Activated effector memory CD4-positive, alpha-beta T cell treated with Interleukin-2 at 50 U/mL for 16 hours (primary cell): Measurements from ENCODE around the gene FAM228B.
"Not testable (repeated sequence)": the region's sequence is repeated elsewhere in the genome, so short reads cannot be mapped to it uniquely, and the experiment has no call there.

Experiments
- DNase-seq: peaks from one replicate; pipeline ENCODE4 v3.0.0-alpha.2; 2020

FAM228B gene

GRCh38 chr2:24104110-24104650 is 19.1 kb upstream of the FAM228B start:
- DNase-seq, result no peak

- DNase-seq, result no peak
These were observed 18.4 kb upstream of the FAM228B start for GRCh38 chr2:24104906-24105305.

- no peak for DNase-seq
These were observed 17.5 kb upstream of the FAM228B start for GRCh38 chr2:24105816-24106215.

GRCh38 chr2:24106786-24107185 is 16.5 kb upstream of the FAM228B start:
- DNase-seq, result no peak

- no peak for DNase-seq
These were observed 15.9 kb upstream of the FAM228B start for GRCh38 chr2:24107336-24107735.

GRCh38 chr2:24109431-24109830 is 13.8 kb upstream of the FAM228B start:
- not testable (repeated sequence) for DNase-seq

- DNase-seq, result no peak
These were observed 12.5 kb upstream of the FAM228B start for GRCh38 chr2:24110660-24111303.

GRCh38 chr2:24111407-24111901 is 11.8 kb upstream of the FAM228B start:
- DNase-seq, result no peak

- DNase-seq, result no peak
These were observed 8.2 kb upstream of the FAM228B start for GRCh38 chr2:24115057-24115456.

- DNase-seq, result no peak
These were observed 5.4 kb upstream of the FAM228B start for GRCh38 chr2:24117902-24118301.

GRCh38 chr2:24121066-24121465 is 2.2 kb upstream of the FAM228B start:
- DNase-seq, result no peak

GRCh38 chr2:24121469-24121868 is 1.8 kb upstream of the FAM228B start:
- DNase-seq, result no peak

GRCh38 chr2:24122366-24123194 is 689 bp upstream of the FAM228B start:
- DNase-seq, result no peak

GRCh38 chr2:24123922-24124580 is 782 bp downstream of the FAM228B start:
- DNase-seq, result peak; percentile 14

- no peak for DNase-seq
These were observed 2.7 kb downstream of the FAM228B start for GRCh38 chr2:24125956-24126355.

GRCh38 chr2:24132543-24132942 is 9.3 kb downstream of the FAM228B start:
- no peak for DNase-seq

GRCh38 chr2:24140305-24140704 is 17.0 kb downstream of the FAM228B start:
- not testable (repeated sequence) for DNase-seq

- no peak for DNase-seq
These were observed 24.1 kb downstream of the FAM228B start for GRCh38 chr2:24147364-24147763.

GRCh38 chr2:24152413-24153197 is 29.3 kb downstream of the FAM228B start:
- DNase-seq, result no peak

- no peak for DNase-seq
These were observed 30.2 kb downstream of the FAM228B start for GRCh38 chr2:24153478-24153877.

GRCh38 chr2:24158131-24158530 is 34.9 kb downstream of the FAM228B start:
- no peak for DNase-seq

GRCh38 chr2:24159708-24160107 is 36.4 kb downstream of the FAM228B start:
- no peak for DNase-seq

- DNase-seq, result no peak
These were observed 37.5 kb downstream of the FAM228B start for GRCh38 chr2:24160761-24161160.
